Caco-2 (cell line): ENCODE results near the gene UCK1. TPM values are rescaled to one million over a fixed set of nuclear protein-coding genes. Genes with fewer than 3 reads are reported as not detected.

ENCODE experiments used
- BruUV-seq: library from RNA; stranded (reverse); fragments of 400-500 nt; replicated peaks from 2 replicates; lab custom pipeline; 2021; lab: Mats Ljungman, UMichigan
- CTCF ChIA-PET: fragments of 300-600 bp; sonication (Branson Sonifier 250); formaldehyde crosslinking; loops from one replicate; lab custom pipeline; 2022; ENCODE audit warnings: antibody characterized with exemption; lab: Charles Lee
- POLR2A ChIA-PET: fragments of 300-600 bp; sonication (Branson Sonifier 250); formaldehyde crosslinking; loops from one replicate; lab custom pipeline; 2022; ENCODE audit warnings: antibody characterized with exemption; lab: Charles Lee
- DNase-seq, 2 experiments: peaks; one replicate each; pipeline versions ENCODE4 v3.0.0 to v3.0.0-alpha.2; 2020 to 2022
- H3K27me3 ChIP-seq: replicated peaks from 2 replicates; pipeline ENCODE4 v1.6.0; 2011; ENCODE audit warnings: low read length; ENCODE audit not compliant: control insufficient read depth, insufficient read depth
- H3K36me3 ChIP-seq: 2 replicates; pipeline ENCODE4 v1.5.1; 2011; ENCODE audit warnings: low read length; ENCODE audit not compliant: control insufficient read depth, insufficient read depth
- H3K4me1 ChIP-seq: fragments of 250-450 bp; sonication (Bioruptor Pico); 2 replicates; pipeline ENCODE4 v1.5.1; 2020; ENCODE audit warnings: mild to moderate bottlenecking
- H3K4me3 ChIP-seq: 2 replicates; pipeline ENCODE4 v1.5.1; 2011; ENCODE audit warnings: low read depth, mild to moderate bottlenecking, control low read depth, low read length
- H3K9me3 ChIP-seq: fragments of 250-450 bp; sonication (Bioruptor Pico); 2 replicates; pipeline ENCODE4 v1.5.1; 2020; ENCODE audit warnings: mild to moderate bottlenecking, moderate library complexity
- H3K27ac Mint-ChIP-seq: one replicate; pipeline ENCODE4 v1.8.0; 2022; ENCODE audit warnings: mixed read lengths; ENCODE audit not compliant: unreplicated experiment
- H3K27me3 Mint-ChIP-seq: one replicate; pipeline ENCODE4 v1.8.0; 2022; ENCODE audit warnings: mixed read lengths; ENCODE audit not compliant: insufficient read depth, unreplicated experiment
- H3K36me3 Mint-ChIP-seq: one replicate; pipeline ENCODE4 v1.8.0; 2022; ENCODE audit warnings: mild to moderate bottlenecking, mixed read lengths; ENCODE audit not compliant: insufficient read depth, unreplicated experiment
- H3K4me1 Mint-ChIP-seq: one replicate; pipeline ENCODE4 v1.8.0; 2022; ENCODE audit warnings: low read depth, mixed read lengths; ENCODE audit not compliant: unreplicated experiment
- H3K4me3 Mint-ChIP-seq: one replicate; pipeline ENCODE4 v1.8.0; 2022; ENCODE audit warnings: mild to moderate bottlenecking, moderate library complexity, mixed read lengths; ENCODE audit not compliant: unreplicated experiment
- H3K9me3 Mint-ChIP-seq: one replicate; pipeline ENCODE4 v1.8.0; 2022; ENCODE audit warnings: mixed read lengths; ENCODE audit not compliant: unreplicated experiment
- intact Hi-C: fragments of 100-400 bp; cut with micrococcal nuclease; formaldehyde crosslinking; loops from one replicate; pipeline ENCODE4 v1.10.0; 2022; ENCODE audit not compliant: unreplicated experiment
- total RNA-seq: library from RNA; stranded (reverse); gene quantifications from 2 replicates; pipeline ENCODE4 v1.2.3, GENCODE V29; 2022
- TF ChIP-seq, protein P1 (sequence below), 2 experiments: fragments of 200-600 bp in 1 of 2; IDR thresholded peaks; 1 replicate in 1 of 2; 2 replicates in 1 of 2; pipeline versions ENCODE4 v1.5.1 to v1.8.0; 2011 to 2022; ENCODE audit warnings: antibody characterized with exemption in 1 of 2, control low read depth in 1 of 2, inconsistent platforms in 1 of 2, low read depth in 1 of 2, low read length in 1 of 2, mild to moderate bottlenecking in 1 of 2, moderate library complexity in 1 of 2; ENCODE audit not compliant: insufficient read depth in 1 of 2, severe bottlenecking in 1 of 2, unreplicated experiment in 1 of 2

The UCK1 gene
- total RNA-seq, 1 experiment from 2014 or later = 25.7 TPM

DNA sequence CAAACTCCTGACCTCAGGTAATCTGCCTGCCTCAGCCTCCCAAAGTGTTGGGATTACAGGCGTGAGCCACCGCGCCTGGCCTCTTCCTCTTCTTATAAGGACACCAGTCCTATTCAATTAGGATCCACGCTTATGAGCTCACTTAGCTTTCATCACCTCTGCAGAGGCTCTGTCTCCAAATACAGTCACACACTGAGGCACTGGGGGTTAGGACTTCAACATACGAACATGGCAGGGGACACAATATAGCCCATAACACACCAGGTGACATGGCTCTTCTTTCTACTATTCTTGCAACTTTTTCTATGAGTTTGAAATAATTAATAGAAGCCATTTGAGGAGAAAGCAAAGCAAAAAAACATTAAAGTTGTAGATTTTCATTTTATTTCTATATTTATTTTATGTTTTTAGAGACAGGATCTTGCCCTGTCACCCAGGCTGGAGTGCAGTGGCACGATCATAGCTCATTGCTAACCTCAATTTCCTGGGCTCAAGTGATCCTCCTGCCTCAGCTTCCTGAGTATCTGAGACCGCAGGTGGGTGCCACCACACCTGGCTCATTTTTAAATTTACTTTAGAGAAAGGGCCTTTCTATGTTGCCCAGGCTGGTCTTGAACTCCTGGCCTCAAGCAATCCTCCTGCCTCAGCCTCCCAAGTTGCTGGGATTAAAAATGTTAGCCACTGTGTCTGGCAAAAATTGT, 8.3 kb upstream of the UCK1 start:
- no peaks in the 10 kb centered on the region for H3K27me3 ChIP-seq
- ChIA-PET CTCF (no interaction called here), POLR2A (no interaction called here)
- no peak for DNase-seq
- H3K4me3 ChIP-seq = no peak overlapping the region
- no peaks in the 10 kb centered on the region for H3K36me3 ChIP-seq
- no peaks in the 10 kb centered on the region for H3K27me3 Mint-ChIP-seq
- intact Hi-C loops = no loop called here
- peaks cover 11% of the 10 kb centered on the region for H3K9me3 Mint-ChIP-seq
- H3K4me3 Mint-ChIP-seq = no peak overlapping the region
- peaks cover 10% of the 10 kb centered on the region for H3K9me3 ChIP-seq
- H3K4me1 Mint-ChIP-seq = no peaks in the 10 kb centered on the region
- BruUV-seq = no TSS peak
- H3K4me1 ChIP-seq = no peaks in the 10 kb centered on the region
- H3K27ac Mint-ChIP-seq = no peak overlapping the region
- TF ChIP-seq, protein P1, sequence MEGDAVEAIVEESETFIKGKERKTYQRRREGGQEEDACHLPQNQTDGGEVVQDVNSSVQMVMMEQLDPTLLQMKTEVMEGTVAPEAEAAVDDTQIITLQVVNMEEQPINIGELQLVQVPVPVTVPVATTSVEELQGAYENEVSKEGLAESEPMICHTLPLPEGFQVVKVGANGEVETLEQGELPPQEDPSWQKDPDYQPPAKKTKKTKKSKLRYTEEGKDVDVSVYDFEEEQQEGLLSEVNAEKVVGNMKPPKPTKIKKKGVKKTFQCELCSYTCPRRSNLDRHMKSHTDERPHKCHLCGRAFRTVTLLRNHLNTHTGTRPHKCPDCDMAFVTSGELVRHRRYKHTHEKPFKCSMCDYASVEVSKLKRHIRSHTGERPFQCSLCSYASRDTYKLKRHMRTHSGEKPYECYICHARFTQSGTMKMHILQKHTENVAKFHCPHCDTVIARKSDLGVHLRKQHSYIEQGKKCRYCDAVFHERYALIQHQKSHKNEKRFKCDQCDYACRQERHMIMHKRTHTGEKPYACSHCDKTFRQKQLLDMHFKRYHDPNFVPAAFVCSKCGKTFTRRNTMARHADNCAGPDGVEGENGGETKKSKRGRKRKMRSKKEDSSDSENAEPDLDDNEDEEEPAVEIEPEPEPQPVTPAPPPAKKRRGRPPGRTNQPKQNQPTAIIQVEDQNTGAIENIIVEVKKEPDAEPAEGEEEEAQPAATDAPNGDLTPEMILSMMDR (IDR thresholded peaks at IDR 0.05; ENCODE audit: insufficient read depth in 1 of 2, low read depth in 1 of 2, low read length in 1 of 2, severe bottlenecking in 1 of 2, unreplicated experiment in 1 of 2) = no peak
- no peaks in the 10 kb centered on the region for H3K36me3 Mint-ChIP-seq

DNA sequence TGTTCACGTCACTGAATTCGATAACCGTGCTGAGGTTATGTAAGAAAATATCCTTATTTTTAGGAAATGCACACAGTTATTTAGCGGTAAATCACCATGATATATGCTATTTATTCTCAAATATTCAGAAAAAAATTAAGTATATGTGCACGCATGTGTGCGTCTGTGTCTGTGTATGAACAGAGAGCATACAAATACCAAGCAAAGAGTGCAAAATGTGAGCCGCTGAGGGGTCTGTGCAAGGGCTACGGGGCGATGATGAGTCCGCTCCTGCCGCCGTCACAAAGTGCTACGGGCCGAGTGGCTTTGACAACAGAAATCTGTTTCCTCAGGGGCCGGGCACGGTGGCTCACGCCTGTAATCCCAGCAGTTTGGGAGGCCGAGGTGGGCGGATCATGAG, 6.9 kb upstream of the UCK1 start:
- BruUV-seq = no TSS peak
- Histone ChIP-seq H3K4me1 (no peaks in the 10 kb centered on the region), H3K4me3 (no peak overlapping the region), H3K27me3 (no peaks in the 10 kb centered on the region), H3K9me3 (peaks cover 4% of the 10 kb centered on the region; the same call in 1 of the 2 replicates), H3K36me3 (no peaks in the 10 kb centered on the region)
- Mint-ChIP-seq H3K27me3 (no peaks in the 10 kb centered on the region), H3K9me3 (peaks cover 10% of the 10 kb centered on the region), H3K36me3 (no peaks in the 10 kb centered on the region), H3K27ac (no peak overlapping the region), H3K4me3 (no peak overlapping the region), H3K4me1 (no peaks in the 10 kb centered on the region)
- no peak for DNase-seq
- TF ChIP-seq, protein P1 (IDR thresholded peaks at IDR 0.05; ENCODE audit: insufficient read depth in 1 of 2, low read depth in 1 of 2, low read length in 1 of 2, severe bottlenecking in 1 of 2, unreplicated experiment in 1 of 2) = no peak
- ChIA-PET CTCF (no interaction called here), POLR2A (no interaction called here)
- intact Hi-C loops = no loop called here

DNA sequence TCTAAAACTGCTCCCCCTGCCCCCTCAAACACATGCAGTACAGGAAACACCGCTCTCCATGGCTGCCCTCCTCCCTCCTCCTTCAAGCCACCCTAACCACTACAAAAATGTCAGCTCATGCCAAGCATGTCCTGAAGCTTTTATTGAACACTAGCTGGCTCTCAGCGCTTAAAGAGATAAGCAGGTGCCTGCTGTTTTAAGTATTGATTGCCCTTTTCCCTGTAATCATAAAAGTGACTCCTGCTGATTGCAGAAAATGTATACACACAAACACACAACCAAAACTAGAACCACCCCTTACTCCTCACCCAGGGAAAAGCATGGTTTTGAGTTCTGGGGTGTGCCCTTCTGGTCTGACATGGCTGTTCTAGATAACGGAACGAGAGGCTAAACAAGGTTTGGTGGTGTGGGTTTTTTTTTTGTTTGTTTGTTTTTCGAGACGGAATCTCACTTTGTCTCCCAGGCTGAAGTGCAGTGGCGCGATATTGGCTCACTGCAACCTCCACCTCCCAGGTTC, 3.7 kb upstream of the UCK1 start:
- H3K27ac Mint-ChIP-seq = no peak overlapping the region
- TF ChIP-seq, protein P1 (IDR thresholded peaks at IDR 0.05; ENCODE audit: insufficient read depth in 1 of 2, low read depth in 1 of 2, low read length in 1 of 2, severe bottlenecking in 1 of 2, unreplicated experiment in 1 of 2) = no peak
- ChIA-PET POLR2A (no interaction called here), CTCF (no interaction called here)
- H3K36me3 ChIP-seq = no peaks in the 10 kb centered on the region
- H3K4me1 Mint-ChIP-seq = no peaks in the 10 kb centered on the region
- no peak overlapping the region for H3K4me3 ChIP-seq
- H3K4me1 ChIP-seq = peaks cover 10% of the 10 kb centered on the region; the same call in 1 of the 2 replicates
- H3K36me3 Mint-ChIP-seq = peaks cover 7% of the 10 kb centered on the region
- no TSS peak for BruUV-seq
- intact Hi-C loops = no loop called here
- H3K27me3 ChIP-seq = no peaks in the 10 kb centered on the region
- no peaks in the 10 kb centered on the region for H3K9me3 Mint-ChIP-seq
- no peak overlapping the region for H3K4me3 Mint-ChIP-seq
- peaks cover 4% of the 10 kb centered on the region; the same call in 1 of the 2 replicates for H3K9me3 ChIP-seq
- H3K27me3 Mint-ChIP-seq = no peaks in the 10 kb centered on the region
- no peak for DNase-seq
